H9 (cell line): ENCODE data around the gene NT5C3B. TPM values are rescaled to one million over a fixed set of nuclear protein-coding genes. Genes with fewer than 3 reads are reported as not detected.

Experiments used
- DNase-seq: peaks from one replicate; pipeline ENCODE4 v3.0.0-alpha.2; 2017
- H2AFZ ChIP-seq: one replicate; pipeline ENCODE4 v1.6.1; 2013; ENCODE audit warnings: mild to moderate bottlenecking, low read length, control low read depth, moderate library complexity
- H2AK5ac ChIP-seq: 2 replicates; pipeline ENCODE4 v1.6.1; 2013; ENCODE audit warnings: low read length, control low read depth, mixed read lengths; ENCODE audit not compliant: insufficient read length
- H2BK120ac ChIP-seq: one replicate; pipeline ENCODE4 v1.6.1; 2013; ENCODE audit warnings: low read depth, mild to moderate bottlenecking, low read length, control low read depth, inconsistent platforms; ENCODE audit not compliant: poor library complexity, severe bottlenecking
- H2BK12ac ChIP-seq: 2 replicates; pipeline ENCODE4 v1.6.1; 2013; ENCODE audit warnings: low read length, control low read depth, mixed read lengths, low read depth; ENCODE audit not compliant: insufficient read length
- H2BK15ac ChIP-seq: 2 replicates; pipeline ENCODE4 v1.6.1; 2013; ENCODE audit warnings: low read depth, low read length, control low read depth
- H2BK20ac ChIP-seq: one replicate; pipeline ENCODE4 v1.6.1; 2013; ENCODE audit warnings: low read depth, mild to moderate bottlenecking, low read length, control low read depth, inconsistent platforms; ENCODE audit not compliant: poor library complexity, severe bottlenecking
- H2BK5ac ChIP-seq: 2 replicates; pipeline ENCODE4 v1.6.1; 2013; ENCODE audit warnings: low read length, control low read depth, mixed read lengths; ENCODE audit not compliant: insufficient read length
- H3K14ac ChIP-seq: 2 replicates; pipeline ENCODE4 v1.6.1; 2013; ENCODE audit warnings: low read length, control low read depth; ENCODE audit not compliant: insufficient read depth
- H3K18ac ChIP-seq: 2 replicates; pipeline ENCODE4 v1.6.1; 2013; ENCODE audit warnings: low read depth, mild to moderate bottlenecking, mixed read lengths, low read length, control low read depth; ENCODE audit not compliant: insufficient read length
- H3K23ac ChIP-seq: 2 replicates; pipeline ENCODE4 v1.6.1; 2013; ENCODE audit warnings: low read length, control low read depth, mixed read lengths, low read depth; ENCODE audit not compliant: insufficient read length
- H3K23me2 ChIP-seq: 2 replicates; pipeline ENCODE4 v1.6.1; 2013; ENCODE audit warnings: low read depth, mild to moderate bottlenecking, mixed read lengths, low read length, control low read depth; ENCODE audit not compliant: insufficient read length, poor library complexity, severe bottlenecking
- H3K27ac ChIP-seq: 2 replicates; pipeline ENCODE4 v1.5.1; 2013; ENCODE audit warnings: low read length, control low read depth, mixed read lengths, low read depth; ENCODE audit not compliant: insufficient read length
- H3K27me3 ChIP-seq: 2 replicates; pipeline ENCODE4 v1.6.1; 2013; ENCODE audit warnings: low read length, control low read depth, inconsistent platforms; ENCODE audit not compliant: insufficient read depth
- H3K4ac ChIP-seq: 2 replicates; pipeline ENCODE4 v1.6.1; 2013; ENCODE audit warnings: low read depth, mild to moderate bottlenecking, control low read depth, inconsistent platforms, low read length, moderate library complexity
- H3K4me1 ChIP-seq: 2 replicates; pipeline ENCODE4 v1.6.1; 2013; ENCODE audit warnings: low read length, control low read depth, inconsistent platforms; ENCODE audit not compliant: insufficient read depth
- H3K4me2 ChIP-seq: 2 replicates; pipeline ENCODE4 v1.6.1; 2013; ENCODE audit warnings: low read length, control low read depth, mixed read lengths; ENCODE audit not compliant: insufficient read length, insufficient read depth
- H3K56ac ChIP-seq: 2 replicates; pipeline ENCODE4 v1.6.1; 2013; ENCODE audit warnings: low read depth, mild to moderate bottlenecking, mixed read lengths, low read length, control low read depth; ENCODE audit not compliant: insufficient read length
- H3K79me1 ChIP-seq: 2 replicates; pipeline ENCODE4 v1.6.1; 2013; ENCODE audit warnings: low read depth, mild to moderate bottlenecking, moderate library complexity, low read length, control low read depth, inconsistent platforms; ENCODE audit not compliant: insufficient read depth, poor library complexity, severe bottlenecking
- H3K79me2 ChIP-seq: 2 replicates; pipeline ENCODE4 v1.6.1; 2013; ENCODE audit warnings: low read length, control low read depth, inconsistent platforms; ENCODE audit not compliant: insufficient read depth
- H3K9ac ChIP-seq: 2 replicates; pipeline ENCODE4 v1.6.1; 2013; ENCODE audit warnings: low read length, control low read depth, mixed read lengths; ENCODE audit not compliant: insufficient read length; ENCODE audit errors: extremely low read depth
- H3K9me3 ChIP-seq: one replicate; pipeline ENCODE4 v1.6.1; 2013; ENCODE audit warnings: low read depth, low read length, inconsistent platforms; ENCODE audit not compliant: control insufficient read depth
- H3T11ph ChIP-seq: one replicate; pipeline ENCODE4 v1.6.1; 2013; ENCODE audit warnings: mild to moderate bottlenecking, low read length, control low read depth, inconsistent platforms
- H4K20me1 ChIP-seq: one replicate; pipeline ENCODE4 v1.6.1; 2013; ENCODE audit not compliant: control insufficient read depth, insufficient read length, insufficient read depth
- H4K5ac ChIP-seq: 2 replicates; pipeline ENCODE4 v1.6.1; 2013; ENCODE audit warnings: low read depth, mild to moderate bottlenecking, mixed read lengths, low read length, control low read depth; ENCODE audit not compliant: insufficient read length
- H4K8ac ChIP-seq: replicated peaks from 2 replicates; pipeline ENCODE4 v1.6.1; 2013; ENCODE audit warnings: low read length, control low read depth, mixed read lengths, low read depth; ENCODE audit not compliant: insufficient read length
- H4K91ac ChIP-seq: 2 replicates; pipeline ENCODE4 v1.6.1; 2013; ENCODE audit warnings: low read depth, mild to moderate bottlenecking, moderate library complexity, mixed read lengths, low read length, control low read depth; ENCODE audit not compliant: insufficient read length
- H3K27ac Mint-ChIP-seq, 3 experiments: 2 replicates in 2 of 3; 3 replicates in 1 of 3; pipeline ENCODE4 v1.8.0; 2020 to 2021; ENCODE audit warnings: mixed read lengths in 3 of 3, mild to moderate bottlenecking in 1 of 3, moderate library complexity in 1 of 3
- H3K27me3 Mint-ChIP-seq: 2 replicates; pipeline ENCODE4 v1.8.0; 2021; ENCODE audit warnings: low read depth, mild to moderate bottlenecking, moderate library complexity, mixed read lengths
- H3K36me3 Mint-ChIP-seq, 3 experiments: 2 replicates in 2 of 3; 3 replicates in 1 of 3; pipeline ENCODE4 v1.8.0; 2020 to 2021; ENCODE audit warnings: low read depth in 3 of 3, mixed read lengths in 3 of 3; ENCODE audit not compliant: insufficient read depth in 1 of 3
- H3K4me1 Mint-ChIP-seq, 2 experiments: 2 replicates each; pipeline ENCODE4 v1.8.0; 2020; ENCODE audit warnings: mixed read lengths in 2 of 2
- H3K4me3 Mint-ChIP-seq, 2 experiments: 2 replicates in 1 of 2; 3 replicates in 1 of 2; pipeline ENCODE4 v1.8.0; 2020 to 2021; ENCODE audit warnings: mild to moderate bottlenecking in 2 of 2, mixed read lengths in 2 of 2, moderate library complexity in 1 of 2
- H3K9me3 Mint-ChIP-seq, 2 experiments: 2 replicates in 1 of 2; 3 replicates in 1 of 2; pipeline ENCODE4 v1.8.0; 2020; ENCODE audit warnings: mild to moderate bottlenecking in 2 of 2, mixed read lengths in 2 of 2, moderate library complexity in 1 of 2
- WGBS: extraction: QIAGEN DNeasy Blood & Tissue Kit; methylation state at CpG from one replicate; pipeline ENCODE4 v1.1.7; 2013; ENCODE audit warnings: missing lambda C conversion rate, low lambda C conversion rate, mixed read lengths; ENCODE audit not compliant: insufficient read length; ENCODE audit errors: extremely low coverage; 5-methylcytosine and 5-hydroxymethylcytosine counted together
- total RNA-seq: library from RNA; stranded (reverse); gene quantifications from 2 replicates; pipeline ENCODE4 v1.2.1, GENCODE V29; 2021
- TF ChIP-seq, protein P1 (sequence below): fragments of 200-600 bp; sonication (generic); conservative IDR thresholded peaks from 3 replicates; pipeline ENCODE4 v1.8.0; 2021; ENCODE audit warnings: antibody characterized with exemption, mild to moderate bottlenecking

The NT5C3B gene
- total RNA-seq, 1 experiment from 2014 or later, result 76.1 TPM

DNA sequence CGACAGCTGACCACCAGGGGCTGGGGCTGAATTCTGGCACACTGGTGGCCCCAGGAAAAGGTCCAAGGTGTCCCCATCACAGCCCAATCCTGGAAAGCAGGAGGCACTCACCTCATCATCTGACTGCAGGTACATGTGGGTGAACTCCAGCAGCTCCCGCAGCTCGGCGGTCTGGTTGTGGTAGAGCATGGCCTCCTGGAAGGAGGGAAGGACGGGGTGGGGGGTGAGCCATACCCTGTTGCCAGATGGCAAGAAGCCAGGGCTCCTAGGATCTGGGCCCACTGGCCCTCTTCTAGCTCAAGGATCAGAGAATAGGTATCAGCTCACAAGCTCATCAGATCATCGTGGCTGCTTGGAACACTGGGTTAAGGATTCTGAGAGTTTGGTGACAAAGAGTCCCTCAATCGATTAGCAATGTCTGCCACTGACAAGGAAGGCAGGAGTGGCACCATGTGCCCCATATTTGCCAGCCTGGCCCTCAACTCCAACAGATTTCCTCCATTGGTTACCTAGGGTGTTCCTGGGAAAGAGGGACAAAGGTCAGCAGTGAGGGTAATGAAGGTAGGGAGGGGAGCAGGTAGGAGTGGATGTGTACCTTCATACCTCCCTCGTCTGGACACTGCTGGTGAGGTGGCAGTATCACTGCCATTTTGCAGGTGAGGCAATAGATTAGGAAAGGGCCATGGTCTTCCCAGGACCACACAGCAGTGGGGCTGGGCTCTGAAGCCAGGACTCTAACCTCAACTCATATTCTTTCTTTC, 29.2 kb downstream of the NT5C3B start:
- no CpG with 5 or more reads among the region's 8 CpGs for WGBS
- H3K27ac ChIP-seq, result no peak overlapping the region

More for the DNA sequence above, 29.2 kb downstream of the NT5C3B start:
- Histone ChIP-seq H3K18ac (no peak overlapping the region), H2BK12ac (no peak overlapping the region), H2BK120ac (no peak overlapping the region), H3K27me3 (no peaks in the 10 kb centered on the region), H3K56ac (no peak overlapping the region), H3K4me2 (no peak overlapping the region), H3K14ac (no peak overlapping the region), H4K20me1 (no peaks in the 10 kb centered on the region), H3K79me2 (0 out of 2 replicates have a peak, but pooled peaks cover 2% of the 10 kb centered on the region), H3K23me2 (peaks cover under 1% of the 10 kb centered on the region), H2BK5ac (no peak overlapping the region), H2AFZ (no peak overlapping the region), H3K9me3 (no peaks in the 10 kb centered on the region), H3K79me1 (no peaks in the 10 kb centered on the region), H4K5ac (no peak overlapping the region), H4K91ac (no peak overlapping the region), H3K9ac (no peak overlapping the region), H3T11ph (no peak overlapping the region), H3K4ac (no peak overlapping the region), H2AK5ac (no peak overlapping the region), H3K4me1 (no peaks in the 10 kb centered on the region; the same call in 1 of the 2 replicates), H4K8ac (no peak overlapping the region), H2BK20ac (no peak overlapping the region), H3K23ac (no peak overlapping the region), H2BK15ac (no peak overlapping the region)
- H3K4me3 Mint-ChIP-seq, result no peak overlapping the region; a peak in 1 of 5 replicates
- H3K27me3 Mint-ChIP-seq, result peaks cover 11% of the 10 kb centered on the region
- H3K27ac Mint-ChIP-seq, result no peak overlapping the region; a peak in 2 of 7 replicates
- peaks cover 30 to 38% (median 32%) of the 10 kb centered on the region in 3 experiments for H3K36me3 Mint-ChIP-seq
- TF ChIP-seq, protein P1, sequence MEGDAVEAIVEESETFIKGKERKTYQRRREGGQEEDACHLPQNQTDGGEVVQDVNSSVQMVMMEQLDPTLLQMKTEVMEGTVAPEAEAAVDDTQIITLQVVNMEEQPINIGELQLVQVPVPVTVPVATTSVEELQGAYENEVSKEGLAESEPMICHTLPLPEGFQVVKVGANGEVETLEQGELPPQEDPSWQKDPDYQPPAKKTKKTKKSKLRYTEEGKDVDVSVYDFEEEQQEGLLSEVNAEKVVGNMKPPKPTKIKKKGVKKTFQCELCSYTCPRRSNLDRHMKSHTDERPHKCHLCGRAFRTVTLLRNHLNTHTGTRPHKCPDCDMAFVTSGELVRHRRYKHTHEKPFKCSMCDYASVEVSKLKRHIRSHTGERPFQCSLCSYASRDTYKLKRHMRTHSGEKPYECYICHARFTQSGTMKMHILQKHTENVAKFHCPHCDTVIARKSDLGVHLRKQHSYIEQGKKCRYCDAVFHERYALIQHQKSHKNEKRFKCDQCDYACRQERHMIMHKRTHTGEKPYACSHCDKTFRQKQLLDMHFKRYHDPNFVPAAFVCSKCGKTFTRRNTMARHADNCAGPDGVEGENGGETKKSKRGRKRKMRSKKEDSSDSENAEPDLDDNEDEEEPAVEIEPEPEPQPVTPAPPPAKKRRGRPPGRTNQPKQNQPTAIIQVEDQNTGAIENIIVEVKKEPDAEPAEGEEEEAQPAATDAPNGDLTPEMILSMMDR, result no peak
- no peak for DNase-seq
- peaks cover 13 to 15% of the 10 kb centered on the region in 2 experiments for H3K4me1 Mint-ChIP-seq
- peaks cover 0 to 10% of the 10 kb centered on the region in 2 experiments; a peak in 3 of 5 replicates for H3K9me3 Mint-ChIP-seq
